Esophagus (tissue), 2 donors: ENCODE results near the gene PHOSPHO1. TPM values are rescaled to one million over a fixed set of nuclear protein-coding genes. Genes with fewer than 3 reads are reported as not detected.
A peak's percentile ranks its signal among the peaks of the same experiment; 100 is the strongest.
"Not testable (repeated sequence)": the region's sequence is repeated elsewhere in the genome, so short reads cannot be mapped to it uniquely, and the experiment has no call there.

Experiments
- H3K27ac ChIP-seq, 2 donors: one replicate each; pipeline ENCODE4 v1.5.1; 2013; ENCODE audit warnings: low read depth in 2 of 2, mild to moderate bottlenecking in 2 of 2, inconsistent platforms in 1 of 2, low read length in 1 of 2, moderate library complexity in 1 of 2
- H3K27me3 ChIP-seq, 2 donors: one replicate each; pipeline ENCODE4 v1.6.1; 2013; ENCODE audit warnings: low read length in 2 of 2, control low read depth in 1 of 2, mild to moderate bottlenecking in 1 of 2; ENCODE audit not compliant: insufficient read depth in 2 of 2, control insufficient read depth in 1 of 2
- H3K36me3 ChIP-seq, 2 donors: one replicate each; pipeline ENCODE4 v1.6.1; 2013; ENCODE audit warnings: low read length in 1 of 2; ENCODE audit not compliant: control insufficient read depth in 2 of 2, insufficient read depth in 2 of 2
- H3K4me1 ChIP-seq, 2 donors: one replicate each; pipeline ENCODE4 v1.6.1; 2013; ENCODE audit warnings: low read length in 1 of 2; ENCODE audit not compliant: control insufficient read depth in 2 of 2, insufficient read depth in 2 of 2
- H3K4me3 ChIP-seq, 2 donors: one replicate each; pipeline ENCODE4 v1.5.1; 2013; ENCODE audit warnings: low read length in 2 of 2, mild to moderate bottlenecking in 2 of 2, low read depth in 1 of 2, moderate library complexity in 1 of 2
- H3K9me3 ChIP-seq, 2 donors: one replicate each; pipeline ENCODE4 v1.6.1; 2013; ENCODE audit warnings: mild to moderate bottlenecking in 2 of 2, low read depth in 1 of 2, low read length in 1 of 2, moderate library complexity in 1 of 2; ENCODE audit not compliant: control insufficient read depth in 2 of 2, insufficient read depth in 1 of 2
- WGBS, 2 donors: extraction: QIAGEN DNeasy Blood & Tissue Kit; methylation state at CpG; one replicate each; pipeline ENCODE4 v1.1.7; 2013; 5-methylcytosine and 5-hydroxymethylcytosine counted together
- polyA plus RNA-seq, 2 donors: library from polyadenylated mRNA; stranded (reverse); fragments of 200-250 nt; gene quantifications; one replicate each; pipeline ENCODE4 v1.2.3, GENCODE V29; 2013
- donor health status: healthy with polysubstance abuse.
- donor health status: Bipolar disorder and iron deficiency.

The PHOSPHO1 gene
- under 1 TPM; 0.05 to 0.06 TPM for polyA plus RNA-seq

- Histone ChIP-seq H3K4me1 (peaks cover 0 to 3% of the 10 kb centered on the region in 2 donors), H3K27me3 (peaks cover 0 to 4% of the 10 kb centered on the region in 2 donors), H3K9me3 (no peaks in the 10 kb centered on the region), H3K27ac (no peak within 1 kb of the TSS), H3K36me3 (no peaks in the 10 kb centered on the region), H3K4me3 (peak within 1 kb of the TSS; percentile 45 to 53)
- 3 to 4% methylated on average over 58 of the region's 58 CpGs for WGBS, 2 donors
Observed at GRCh38 chr17:49230636-49231562, at the start of gene PHOSPHO1. Gene PHOSPHO1 (minus strand): TSS chr17:49230787. CDS start chr17:49226691, 4,096 bp downstream.

GRCh38 chr17:49280061-49280460 lies 49.5 kb upstream of the PHOSPHO1 start:
- H3K27me3 ChIP-seq: no peaks in the 10 kb centered on the region
- H3K36me3 ChIP-seq: no peaks in the 10 kb centered on the region
- H3K27ac ChIP-seq: no peak overlapping the region
- no peaks in the 10 kb centered on the region for H3K9me3 ChIP-seq
- H3K4me1 ChIP-seq: no peaks in the 10 kb centered on the region
- 81 to 93% methylated on average over 5 of the region's 5 CpGs for WGBS, 2 donors
- no peak overlapping the region for H3K4me3 ChIP-seq

- not testable (repeated sequence) for H3K9me3 ChIP-seq, H3K27ac ChIP-seq, H3K4me3 ChIP-seq, H3K27me3 ChIP-seq, H3K36me3 ChIP-seq, H3K4me1 ChIP-seq
- WGBS, 2 donors: 90 to 91% methylated on average over 11 of the region's 11 CpGs
Observed at GRCh38 chr17:49279263-49280015, 48.9 kb upstream of the PHOSPHO1 start.

- 34 to 57% methylated on average over 3 of the region's 3 CpGs for WGBS, 2 donors
- Histone ChIP-seq H3K27ac (no peak overlapping the region), H3K4me1 (no peaks in the 10 kb centered on the region)
Observed at GRCh38 chr17:49278076-49278475, 47.5 kb upstream of the PHOSPHO1 start.

GRCh38 chr17:49277638-49278037 lies 47.1 kb upstream of the PHOSPHO1 start:
- Histone ChIP-seq H3K36me3 (no peaks in the 10 kb centered on the region), H3K4me3 (no peak overlapping the region), H3K4me1 (no peaks in the 10 kb centered on the region), H3K27me3 (no peaks in the 10 kb centered on the region), H3K27ac (no peak overlapping the region), H3K9me3 (no peaks in the 10 kb centered on the region)
- 83 to 89% methylated on average over 13 of the region's 13 CpGs for WGBS, 2 donors

More at GRCh38 chr17:49278076-49278475, 47.5 kb upstream of the PHOSPHO1 start:
- H3K4me3 ChIP-seq: no peak overlapping the region
- no peaks in the 10 kb centered on the region for H3K9me3 ChIP-seq
- no peaks in the 10 kb centered on the region for H3K27me3 ChIP-seq
- H3K36me3 ChIP-seq: no peaks in the 10 kb centered on the region

- H3K27ac ChIP-seq, H3K4me3 ChIP-seq, H3K4me1 ChIP-seq, H3K36me3 ChIP-seq, H3K27me3 ChIP-seq, H3K9me3 ChIP-seq: not testable (repeated sequence)
- WGBS, 2 donors: 94 to 96% methylated on average over 12 of the region's 12 CpGs
Observed at GRCh38 chr17:49275981-49276380, 45.4 kb upstream of the PHOSPHO1 start.

- Histone ChIP-seq H3K4me3 (no peak overlapping the region), H3K9me3 (no peaks in the 10 kb centered on the region), H3K27me3 (no peaks in the 10 kb centered on the region), H3K4me1 (no peaks in the 10 kb centered on the region), H3K36me3 (no peaks in the 10 kb centered on the region), H3K27ac (no peak overlapping the region)
- 76 to 79% methylated on average over 5 of the region's 5 CpGs for WGBS, 2 donors
Observed at GRCh38 chr17:49269356-49269755, 38.8 kb upstream of the PHOSPHO1 start.

GRCh38 chr17:49267912-49268311 lies 37.3 kb upstream of the PHOSPHO1 start:
- Histone ChIP-seq H3K27me3 (no peaks in the 10 kb centered on the region), H3K4me1 (no peaks in the 10 kb centered on the region), H3K9me3 (no peaks in the 10 kb centered on the region), H3K4me3 (no peak overlapping the region), H3K27ac (no peak overlapping the region), H3K36me3 (no peaks in the 10 kb centered on the region)
- WGBS, 2 donors: 70 to 80% methylated on average over 3 of the region's 3 CpGs

- Histone ChIP-seq H3K27me3 (no peaks in the 10 kb centered on the region), H3K4me3 (no peak overlapping the region), H3K36me3 (no peaks in the 10 kb centered on the region), H3K4me1 (no peaks in the 10 kb centered on the region), H3K9me3 (no peaks in the 10 kb centered on the region), H3K27ac (no peak overlapping the region)
- WGBS, 2 donors: 55 to 69% methylated on average over 2 of the region's 2 CpGs
Observed at GRCh38 chr17:49266233-49266632, 35.6 kb upstream of the PHOSPHO1 start.
